VCaP (cell line): ENCODE data around the gene PFKP.

Source experiments
- H3K27ac ChIP-seq: fragments of 450-650 bp; 2 replicates; pipeline ENCODE4 v1.5.1; 2017
- TF ChIP-seq, protein P1 (sequence below): fragments of 450-650 bp; conservative IDR thresholded peaks from 2 replicates; pipeline ENCODE4 v1.5.1; 2017; ENCODE audit warnings: mild to moderate bottlenecking, moderate library complexity

Gene PFKP

GRCh38 chr10:3047596-3047995, 19.8 kb upstream of the PFKP start:
- TF ChIP-seq, protein P1, sequence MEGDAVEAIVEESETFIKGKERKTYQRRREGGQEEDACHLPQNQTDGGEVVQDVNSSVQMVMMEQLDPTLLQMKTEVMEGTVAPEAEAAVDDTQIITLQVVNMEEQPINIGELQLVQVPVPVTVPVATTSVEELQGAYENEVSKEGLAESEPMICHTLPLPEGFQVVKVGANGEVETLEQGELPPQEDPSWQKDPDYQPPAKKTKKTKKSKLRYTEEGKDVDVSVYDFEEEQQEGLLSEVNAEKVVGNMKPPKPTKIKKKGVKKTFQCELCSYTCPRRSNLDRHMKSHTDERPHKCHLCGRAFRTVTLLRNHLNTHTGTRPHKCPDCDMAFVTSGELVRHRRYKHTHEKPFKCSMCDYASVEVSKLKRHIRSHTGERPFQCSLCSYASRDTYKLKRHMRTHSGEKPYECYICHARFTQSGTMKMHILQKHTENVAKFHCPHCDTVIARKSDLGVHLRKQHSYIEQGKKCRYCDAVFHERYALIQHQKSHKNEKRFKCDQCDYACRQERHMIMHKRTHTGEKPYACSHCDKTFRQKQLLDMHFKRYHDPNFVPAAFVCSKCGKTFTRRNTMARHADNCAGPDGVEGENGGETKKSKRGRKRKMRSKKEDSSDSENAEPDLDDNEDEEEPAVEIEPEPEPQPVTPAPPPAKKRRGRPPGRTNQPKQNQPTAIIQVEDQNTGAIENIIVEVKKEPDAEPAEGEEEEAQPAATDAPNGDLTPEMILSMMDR = no peak
- no peak overlapping the region for H3K27ac ChIP-seq

DNA sequence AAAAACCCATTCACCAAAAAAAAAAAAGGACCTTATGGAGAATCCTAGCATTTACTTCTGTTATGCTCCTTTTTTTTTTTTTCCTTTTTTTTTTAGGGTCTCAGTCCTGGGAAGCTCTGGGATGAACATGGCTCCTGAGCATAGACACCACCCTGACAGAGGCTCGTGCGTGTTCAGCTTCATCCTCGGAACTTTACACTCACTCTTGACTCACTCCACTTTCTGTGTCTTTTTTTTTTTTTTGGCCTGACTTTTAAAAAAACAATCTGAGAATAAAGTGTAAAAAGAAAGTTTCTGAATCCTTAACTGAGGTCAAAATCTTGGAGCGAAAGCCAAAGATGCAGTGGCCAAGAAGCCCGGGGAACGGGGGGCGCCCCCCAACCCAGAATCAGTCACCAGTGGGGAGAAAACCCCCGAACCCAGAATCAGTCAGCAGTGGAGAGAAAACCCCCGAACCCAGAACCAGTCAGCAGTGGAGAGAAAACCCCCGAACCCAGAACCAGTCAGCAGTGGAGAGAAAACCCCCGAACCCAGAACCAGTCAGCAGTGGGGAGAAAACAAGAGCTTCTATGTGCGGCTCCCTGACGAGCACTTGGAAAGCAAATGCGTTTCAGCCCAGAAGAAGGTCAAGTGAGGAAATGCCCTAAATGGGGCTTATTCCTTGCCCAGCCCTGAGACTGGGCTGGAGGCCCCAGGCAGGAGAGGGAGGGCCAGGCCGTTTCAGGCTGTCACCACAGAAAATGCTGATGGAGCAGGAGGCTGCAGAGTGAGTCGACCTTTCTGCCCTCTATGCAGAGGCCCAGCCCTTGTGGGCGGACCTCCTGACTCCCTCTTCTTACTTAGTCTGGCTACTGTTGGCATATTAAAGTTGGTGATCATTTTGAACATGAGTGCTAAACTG, 19.0 kb upstream of the PFKP start:
- TF ChIP-seq, protein P1 = no peak
- no peak overlapping the region for H3K27ac ChIP-seq

GRCh38 chr10:3051692-3052091, 15.7 kb upstream of the PFKP start:
- TF ChIP-seq, protein P1 = no peak
- H3K27ac ChIP-seq = no peak overlapping the region

GRCh38 chr10:3053155-3053554, 14.2 kb upstream of the PFKP start:
- TF ChIP-seq, protein P1 = no peak
- no peak overlapping the region for H3K27ac ChIP-seq

GRCh38 chr10:3054183-3054850, 13.0 kb upstream of the PFKP start:
- TF ChIP-seq, protein P1 = no peak

GRCh38 chr10:3054851-3055199, 12.5 kb upstream of the PFKP start:
- H3K27ac ChIP-seq = no peak overlapping the region
- TF ChIP-seq, protein P1 = no peak

More at GRCh38 chr10:3054183-3054850, 13.0 kb upstream of the PFKP start:
- H3K27ac ChIP-seq = no peak overlapping the region

- no peak overlapping the region for H3K27ac ChIP-seq
- TF ChIP-seq, protein P1 = no peak
Measured at GRCh38 chr10:3056280-3057037, 10.9 kb upstream of the PFKP start.
